HG03175 (cell line): ENCODE results near the gene PWWP2B.

Source experiments
- ATAC-seq: cut with Tn5 transposase; IDR thresholded peaks from one replicate; pipeline ENCODE4 v1.9.1; 2021; ENCODE audit warnings: mild to moderate bottlenecking, moderate library complexity; ENCODE audit not compliant: unreplicated experiment

PWWP2B gene

DNA sequence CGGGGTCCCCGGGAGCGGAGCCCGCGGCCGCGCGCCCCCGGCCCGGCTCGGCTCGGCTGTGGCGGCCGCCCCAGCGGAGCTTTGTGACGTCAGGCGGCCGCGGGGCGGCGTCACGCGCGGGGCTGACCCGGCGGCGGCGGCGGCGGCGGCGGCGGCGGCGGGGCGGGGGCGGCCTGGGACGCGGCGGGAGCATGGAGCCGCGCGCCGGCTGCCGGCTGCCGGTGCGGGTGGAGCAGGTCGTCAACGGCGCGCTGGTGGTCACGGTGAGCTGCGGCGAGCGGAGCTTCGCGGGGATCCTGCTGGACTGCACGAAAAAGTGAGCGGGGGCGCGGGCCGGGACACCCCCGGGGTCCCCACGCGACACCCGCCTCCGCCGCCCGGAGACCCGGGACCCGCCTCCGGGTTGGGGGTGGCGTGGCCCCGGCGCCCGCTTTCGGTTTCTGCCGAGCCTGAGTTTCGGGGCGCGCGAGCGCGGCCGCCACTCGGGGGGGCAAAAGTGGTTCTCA is at the start of gene PWWP2B:
PWWP2B (plus strand) TSS at position 165 of the 506 bp plus-strand sequence; CDS start at position 192, 27 bp downstream.
- peak; percentile 41 for ATAC-seq

- no peak for ATAC-seq
These were observed 49.6 kb upstream of the PWWP2B start for GRCh38 chr10:132347211-132347930.

DNA sequence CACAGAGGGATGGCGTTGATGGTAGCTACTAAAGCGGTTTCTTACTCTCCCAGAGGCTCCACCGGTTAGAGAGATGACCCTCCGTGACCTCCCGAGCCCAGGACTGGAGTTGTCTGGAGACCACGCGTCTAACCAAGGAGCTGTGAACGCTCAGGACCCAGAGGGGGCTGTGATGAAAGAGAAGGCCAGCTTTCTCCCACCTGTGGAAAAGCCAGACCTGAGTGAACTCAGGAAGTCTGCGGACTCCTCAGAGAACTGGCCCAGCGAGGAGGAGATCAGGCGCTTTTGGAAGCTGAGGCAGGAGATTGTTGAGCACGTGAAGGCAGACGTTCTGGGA is 49.1 kb upstream of the PWWP2B start:
- no peak for ATAC-seq

DNA sequence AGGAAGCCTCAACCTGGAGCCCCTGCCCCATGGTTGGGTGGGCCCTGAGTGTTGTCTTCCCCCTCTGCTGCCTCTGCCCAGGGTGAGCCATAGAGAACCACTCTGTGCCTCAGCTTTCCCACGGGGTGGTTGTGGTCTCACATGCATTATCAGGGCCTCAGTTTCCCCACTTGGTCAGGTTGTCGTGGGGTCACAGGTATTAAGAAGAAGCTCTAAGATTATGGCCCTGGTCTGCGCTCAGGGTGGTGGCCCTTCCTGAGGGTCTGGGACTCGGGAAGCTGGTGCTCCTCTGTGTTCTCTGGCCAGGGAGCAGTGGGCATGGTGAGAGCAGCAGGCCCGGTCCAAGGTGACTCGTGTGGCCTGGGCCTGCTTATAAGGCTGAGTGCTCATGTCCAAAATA is 47.2 kb upstream of the PWWP2B start:
- ATAC-seq, result no peak

DNA sequence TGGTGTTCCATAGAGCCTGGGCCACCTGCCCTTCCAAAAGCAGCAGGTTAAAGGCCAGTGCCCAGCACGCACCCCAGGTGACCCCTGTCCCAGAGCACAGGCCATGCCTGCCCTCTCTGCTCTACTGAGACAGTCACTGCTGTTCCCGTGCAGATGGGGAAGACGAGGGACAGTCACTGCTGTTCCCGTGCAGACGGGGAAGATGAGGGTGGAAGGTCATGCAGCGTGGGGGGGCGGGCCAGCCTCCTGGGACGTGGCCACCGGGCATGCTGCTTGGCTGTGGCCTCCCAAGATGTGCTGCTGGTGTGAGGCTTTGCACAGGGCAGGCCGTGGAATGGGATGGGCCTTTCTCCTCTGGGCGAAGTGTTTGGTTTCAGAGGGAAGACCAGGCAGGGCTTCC is 46.6 kb upstream of the PWWP2B start:
- no peak for ATAC-seq

GRCh38 chr10:132350946-132351345 is 46.1 kb upstream of the PWWP2B start:
- no peak for ATAC-seq

- no peak for ATAC-seq
These were observed 45.4 kb upstream of the PWWP2B start for GRCh38 chr10:132351611-132352010.

GRCh38 chr10:132352462-132353308 is 44.3 kb upstream of the PWWP2B start:
- peak; percentile 52 for ATAC-seq

- no peak for ATAC-seq
These were observed 43.3 kb upstream of the PWWP2B start for GRCh38 chr10:132353456-132354355.

DNA sequence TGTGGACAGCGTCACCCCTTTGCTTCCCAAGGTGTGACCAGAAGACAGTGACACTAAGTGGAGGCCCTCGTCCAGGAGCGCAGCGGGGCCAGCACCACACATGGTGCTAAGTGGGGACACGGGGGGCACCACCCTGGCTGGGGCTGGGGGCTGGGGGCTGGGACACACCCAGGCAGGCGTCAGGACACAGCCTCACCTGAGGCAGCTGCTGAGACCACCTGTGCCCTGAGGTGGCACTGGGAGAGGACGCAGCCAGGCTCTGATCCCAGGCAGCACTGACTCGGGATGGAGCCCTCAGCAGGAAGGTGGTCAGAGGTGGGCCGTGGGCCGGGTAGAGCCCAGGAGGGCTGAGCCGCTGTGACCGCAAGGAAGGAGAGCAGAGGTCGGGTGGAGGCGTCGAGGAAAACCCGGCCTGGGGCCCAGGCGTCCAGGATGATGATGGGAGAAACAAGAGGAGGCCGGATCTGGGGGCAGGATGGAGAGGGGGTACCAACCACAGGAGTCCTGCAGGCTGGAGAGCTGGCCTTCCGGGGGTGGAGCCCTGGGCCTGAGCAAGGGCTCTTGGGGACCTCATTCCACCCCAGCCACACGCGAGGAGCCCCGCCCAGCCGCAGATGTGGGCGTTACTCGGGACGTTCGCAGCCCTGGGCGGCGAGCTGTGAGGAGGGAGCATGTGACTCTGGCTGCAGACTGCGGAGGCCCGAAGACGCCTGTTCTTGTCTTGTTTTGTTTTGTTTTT is 42.5 kb upstream of the PWWP2B start:
- ATAC-seq, result no peak

DNA sequence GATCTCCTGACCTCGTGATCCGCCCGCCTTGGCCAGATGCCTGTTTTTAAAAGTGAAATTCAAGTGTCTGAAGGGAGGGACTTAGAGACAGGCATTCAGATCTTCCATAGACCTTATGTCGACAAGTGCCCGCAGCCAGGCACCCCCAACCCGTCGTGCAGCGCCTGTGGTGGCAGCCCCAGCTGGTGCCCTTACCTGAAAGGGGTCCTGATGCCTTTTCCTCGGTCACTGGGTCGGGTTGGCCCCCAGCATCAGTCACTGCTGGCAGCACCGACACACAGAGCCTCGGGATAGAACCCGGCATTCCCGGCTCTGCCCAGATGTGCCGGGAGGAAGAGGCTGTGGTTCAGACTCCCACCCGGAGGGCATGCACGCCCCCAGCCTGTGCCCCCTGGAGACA is 41.7 kb upstream of the PWWP2B start:
- no peak for ATAC-seq

DNA sequence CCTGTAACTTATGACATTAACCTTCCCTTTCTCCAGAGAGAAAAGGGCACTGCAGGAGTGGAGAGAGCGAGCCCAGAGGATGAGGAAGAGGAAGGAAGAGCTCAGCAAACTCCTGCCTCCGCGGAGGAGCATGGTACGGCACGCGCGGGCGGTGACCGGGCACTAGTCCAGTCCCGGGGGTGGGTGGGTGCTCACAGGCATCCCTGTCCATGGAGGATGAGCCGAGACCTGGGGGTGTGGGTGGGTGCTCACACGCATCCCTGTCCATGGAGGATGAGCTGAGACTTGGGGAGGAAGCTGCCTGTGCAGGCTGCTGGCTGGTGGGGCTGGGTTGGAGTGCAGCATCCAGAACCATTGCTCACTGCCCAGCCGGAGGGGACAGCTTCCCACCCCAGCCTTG is 41.2 kb upstream of the PWWP2B start:
- no peak for ATAC-seq

GRCh38 chr10:132356621-132357195 is 40.3 kb upstream of the PWWP2B start:
- ATAC-seq, result no peak

DNA sequence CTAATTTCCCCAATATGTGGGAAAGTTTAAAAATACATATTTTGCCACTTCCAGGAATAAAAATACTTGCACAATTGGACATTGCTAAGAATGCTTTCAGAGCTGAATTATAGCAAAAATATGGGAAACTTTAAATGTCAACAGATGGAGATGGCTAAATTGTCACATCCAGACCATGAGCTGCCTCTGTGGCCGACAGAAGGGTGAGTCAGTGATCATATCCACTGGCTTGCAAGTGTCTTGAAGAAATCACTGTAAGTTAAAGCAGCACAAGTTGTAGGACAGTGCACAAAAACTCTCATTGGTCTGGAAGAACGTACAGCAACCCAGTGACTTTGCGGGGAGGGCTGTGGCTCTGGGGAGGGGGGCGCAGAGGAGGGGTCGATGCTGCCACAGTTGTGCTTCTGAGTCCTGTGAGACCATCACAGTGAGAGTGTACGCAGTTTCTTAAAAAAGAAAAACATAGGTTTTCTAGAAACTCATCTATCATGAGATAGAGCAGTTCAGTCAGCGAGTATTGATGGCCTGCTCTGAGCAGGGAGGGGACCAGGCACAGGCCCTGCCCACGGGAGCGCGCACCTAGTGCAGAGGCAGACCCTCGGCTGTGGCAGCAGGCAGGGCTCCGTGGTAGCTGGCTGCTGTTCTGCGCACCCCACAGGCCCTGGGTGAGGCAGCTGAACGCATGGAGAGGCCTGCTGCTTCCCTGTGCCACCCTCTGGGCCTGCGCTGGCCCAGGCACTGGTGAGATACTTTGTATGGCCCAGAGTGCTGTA is 39.5 kb upstream of the PWWP2B start:
- no peak for ATAC-seq

DNA sequence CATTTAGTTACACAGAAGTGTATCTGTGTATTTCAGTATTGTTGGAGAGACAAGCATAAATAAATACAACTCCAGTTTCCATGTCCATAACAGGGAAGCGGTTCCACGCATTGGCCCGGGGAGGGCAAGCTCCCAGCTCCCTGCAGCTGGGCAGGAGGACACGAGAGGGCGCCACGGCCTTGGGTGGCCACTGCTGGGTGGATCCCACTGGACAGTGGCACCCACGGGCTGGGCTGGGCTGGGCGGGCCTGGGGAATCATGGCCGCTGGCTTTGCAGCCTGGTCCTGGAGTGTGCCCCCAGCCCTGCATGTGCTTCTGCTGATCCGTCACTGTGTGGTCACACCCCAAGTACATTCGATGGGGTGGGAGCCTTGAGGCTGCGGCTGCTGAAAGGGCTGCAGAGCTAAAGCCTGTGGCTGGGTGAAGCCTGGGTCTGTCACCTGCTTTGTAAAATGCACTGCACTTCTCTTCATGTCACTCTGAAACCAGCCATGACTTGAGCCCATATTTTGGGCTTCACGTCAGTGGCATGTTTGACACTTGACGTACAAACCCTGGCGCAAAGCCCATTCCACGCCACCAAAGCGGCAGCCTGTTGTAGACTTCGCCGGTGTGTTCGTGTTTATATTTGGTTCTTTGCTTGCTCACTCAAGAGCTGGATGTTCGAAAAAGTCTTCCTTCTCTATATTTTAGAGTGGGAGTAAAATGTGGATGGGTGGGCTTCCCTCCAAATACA is 37.5 kb upstream of the PWWP2B start:
- no peak for ATAC-seq

- no peak for ATAC-seq
These were observed 36.1 kb upstream of the PWWP2B start for GRCh38 chr10:132360766-132361447.

DNA sequence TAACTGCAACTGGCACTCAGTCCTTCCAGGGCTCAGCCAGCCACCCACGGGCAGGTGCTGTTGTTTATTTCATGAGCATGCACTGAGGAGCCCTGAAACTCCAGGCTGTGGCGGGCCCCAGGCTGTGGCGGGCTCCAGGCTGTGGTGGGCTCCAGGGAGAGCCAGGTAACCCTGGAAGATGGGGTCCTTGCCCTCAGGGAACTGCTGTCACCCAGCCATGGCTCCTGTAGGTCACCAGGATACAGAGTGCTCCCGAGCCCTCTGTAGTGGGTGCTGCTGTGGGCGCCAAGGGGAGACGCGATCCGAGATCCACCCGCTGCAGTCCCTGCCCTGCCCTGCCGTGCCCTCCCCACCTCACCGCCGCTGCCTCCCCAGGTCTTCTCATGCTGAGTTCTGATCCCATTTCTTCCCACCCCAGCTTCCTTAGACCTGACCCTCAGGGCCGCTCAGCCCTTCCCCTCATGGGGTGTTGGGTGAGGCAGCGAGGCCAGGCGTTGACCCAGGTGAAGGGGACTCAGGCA is 35.4 kb upstream of the PWWP2B start:
- ATAC-seq, result no peak

GRCh38 chr10:132362151-132362611 is 34.8 kb upstream of the PWWP2B start:
- ATAC-seq, result no peak
